B cell (primary cell): Measurements from ENCODE around the gene GJA1. TPM values are rescaled to one million over a fixed set of nuclear protein-coding genes. Genes with fewer than 3 reads are reported as not detected.

Experiments
- ATAC-seq: fragments of 200-7000 bp; cut with Tn5 transposase; one replicate; pipeline ENCODE4 v1.10.0; 2021; ENCODE audit warnings: low read depth, mild to moderate bottlenecking, moderate number of reproducible peaks, moderate library complexity
- CTCF ChIA-PET: fragments of 350-600 bp; sonication (Branson Sonifier 250); formaldehyde crosslinking; loops from one replicate; lab custom pipeline; 2021; ENCODE audit warnings: antibody characterized with exemption, inconsistent platforms; lab: Charles Lee
- POLR2A ChIA-PET: fragments of 350-600 bp; sonication (Branson Sonifier 250); formaldehyde crosslinking; loops from one replicate; lab custom pipeline; 2021; ENCODE audit warnings: antibody characterized with exemption; lab: Charles Lee
- DNase-seq: peaks from one replicate; pipeline ENCODE4 v3.0.0; 2013
- H2AFZ ChIP-seq: 2 replicates; pipeline ENCODE4 v1.6.1; 2012; ENCODE audit warnings: mild to moderate bottlenecking, low read depth, low read length; ENCODE audit not compliant: insufficient read depth, poor library complexity, severe bottlenecking
- H3K27ac ChIP-seq, 2 donors: 1 replicate in 1 of 2; 2 replicates in 1 of 2; pipeline ENCODE4 v1.5.1; 2012 to 2013; ENCODE audit warnings: low read length in 2 of 2, mild to moderate bottlenecking in 2 of 2, moderate library complexity in 1 of 2
- H3K27me3 ChIP-seq, 4 experiments: fragments of 200-600 bp in 1 of 4; sonication (generic) in 1 of 4; replicated peaks in 1 of 4; 1 replicate in 2 of 4; 2 replicates in 2 of 4; pipeline versions ENCODE4 v1.6.1 to v1.7.0; 2013 to 2016; ENCODE audit warnings: low read length in 3 of 4, mild to moderate bottlenecking in 2 of 4, mixed read lengths in 1 of 4, moderate library complexity in 1 of 4; ENCODE audit not compliant: insufficient read depth in 4 of 4, control insufficient read depth in 3 of 4; ENCODE audit errors: control extremely low read depth in 1 of 4
- H3K36me3 ChIP-seq, 2 experiments: replicated peaks in 1 of 2; 1 replicate in 1 of 2; 2 replicates in 1 of 2; pipeline versions ENCODE4 v1.6.1 to v1.7.1; 2013; ENCODE audit warnings: low read length in 1 of 2; ENCODE audit not compliant: insufficient read depth in 2 of 2, control insufficient read depth in 1 of 2; ENCODE audit errors: control extremely low read depth in 1 of 2, extremely low read depth in 1 of 2
- H3K4me1 ChIP-seq, 2 donors: fragments of 200-600 bp in 1 of 2; sonication (generic) in 1 of 2; 1 replicate in 1 of 2; 2 replicates in 1 of 2; pipeline versions ENCODE4 v1.5.1 to v1.6.1; 2013 to 2017; ENCODE audit warnings: low read length in 2 of 2; ENCODE audit not compliant: control insufficient read depth in 2 of 2, insufficient read depth in 2 of 2
- H3K4me2 ChIP-seq: replicated peaks from 2 replicates; pipeline ENCODE3; 2012; ENCODE audit warnings: mild to moderate bottlenecking, low read depth, low read length; ENCODE audit not compliant: poor library complexity, severe bottlenecking
- H3K4me3 ChIP-seq, 5 experiments: fragments of 200-600 bp in 1 of 5; sonication (generic) in 1 of 5; 1 replicate in 3 of 5; 2 replicates in 2 of 5; pipeline versions ENCODE4 v1.5.1 to v1.7.0; 2011 to 2016; ENCODE audit warnings: low read length in 4 of 5, mild to moderate bottlenecking in 4 of 5, low read depth in 2 of 5, control low read depth in 1 of 5, moderate library complexity in 1 of 5; ENCODE audit not compliant: insufficient read depth in 1 of 5; ENCODE audit errors: control extremely low read depth in 1 of 5, extremely low read depth in 1 of 5
- H3K79me2 ChIP-seq: fragments of 200-600 bp; sonication (generic); one replicate; pipeline ENCODE4 v1.6.0; 2016; ENCODE audit warnings: low read length; ENCODE audit not compliant: control insufficient read depth, insufficient read depth
- H3K9ac ChIP-seq: fragments of 200-600 bp; sonication (generic); 2 replicates; pipeline ENCODE4 v1.6.1; 2017; ENCODE audit warnings: mild to moderate bottlenecking, low read length, moderate library complexity
- H3K9me3 ChIP-seq, 3 donors: one replicate each; pipeline versions ENCODE4 v1.6.1 to v1.7.1; 2013; ENCODE audit warnings: low read length in 2 of 3; ENCODE audit not compliant: control insufficient read depth in 2 of 3, insufficient read depth in 1 of 3; ENCODE audit errors: control extremely low read depth in 1 of 3
- H4K20me1 ChIP-seq: 2 replicates; pipeline ENCODE4 v1.6.0; 2012; ENCODE audit warnings: mild to moderate bottlenecking, low read length; ENCODE audit not compliant: insufficient read depth, control insufficient read depth, poor library complexity, severe bottlenecking
- H3K27ac Mint-ChIP-seq: one replicate; pipeline ENCODE4 v1.8.0; 2021; ENCODE audit warnings: mixed read lengths
- H3K27me3 Mint-ChIP-seq: one replicate; pipeline ENCODE4 v1.8.0; 2021; ENCODE audit warnings: mixed read lengths
- H3K4me1 Mint-ChIP-seq: one replicate; pipeline ENCODE4 v1.8.0; 2021; ENCODE audit warnings: mixed read lengths
- H3K4me3 Mint-ChIP-seq: one replicate; pipeline ENCODE4 v1.8.0; 2021; ENCODE audit warnings: mixed read lengths
- H3K9me3 Mint-ChIP-seq: one replicate; pipeline ENCODE4 v1.8.0; 2022; ENCODE audit warnings: mixed read lengths; ENCODE audit not compliant: insufficient read depth
- CTCF ChIP-seq: fragments of 200-600 bp; IDR thresholded peaks from one replicate; pipeline ENCODE4 v1.8.0; 2022; ENCODE audit warnings: antibody characterized with exemption, mild to moderate bottlenecking
- EZH2 ChIP-seq: IDR thresholded peaks from 2 replicates; pipeline ENCODE4 v1.6.1; 2012; ENCODE audit warnings: borderline replicate concordance, low read depth, mild to moderate bottlenecking, moderate library complexity, low read length; ENCODE audit not compliant: insufficient read depth, poor library complexity, severe bottlenecking
- WGBS: methylation state at CpG from one replicate; pipeline ENCODE4 v1.1.5; 2013; ENCODE audit warnings: missing lambda C conversion rate; ENCODE audit not compliant: insufficient coverage; 5-methylcytosine and 5-hydroxymethylcytosine counted together
- intact Hi-C: fragments of 100-400 bp; cut with micrococcal nuclease; formaldehyde crosslinking; loops from one replicate; pipeline ENCODE4 v1.10.0; 2022
- polyA plus RNA-seq: library from polyadenylated mRNA; depleted of rRNA; stranded (reverse); fragments of >200 nt; gene quantifications from 2 replicates; pipeline ENCODE4 v1.2.3, GENCODE V29; 2012
- total RNA-seq, 2 donors: library from RNA; stranded (reverse); fragments of 120-200 nt in 1 of 2; gene quantifications; 1 replicate in 1 of 2; 2 replicates in 1 of 2; pipeline versions ENCODE4 v1.2.3 to v1.2.4, GENCODE V29; 2013 to 2022

The GJA1 gene
- total and polyA plus RNA-seq, 2 donors (not counting 1 experiment from before 2014, with no cell fraction given), result not detected

- intact Hi-C loops, result no loop called here
- Histone ChIP-seq H2AFZ (no peak overlapping the region), H3K4me1 (no peaks in the 10 kb centered on the region), H3K4me3 (no peak overlapping the region), H3K27me3 (no peaks in the 10 kb centered on the region), H3K36me3 (no peaks in the 10 kb centered on the region), H3K4me2 (no peak overlapping the region), H3K79me2 (no peaks in the 10 kb centered on the region), H3K27ac (no peak overlapping the region), H3K9me3 (no peaks in the 10 kb centered on the region), H4K20me1 (no peaks in the 10 kb centered on the region), H3K9ac (no peak overlapping the region)
- no peak overlapping the region for H3K27ac Mint-ChIP-seq
- no peaks in the 10 kb centered on the region for H3K9me3 Mint-ChIP-seq
- CTCF ChIA-PET, result no interaction called here
- DNase-seq (no peak), ATAC-seq (no peak)
- TF ChIP-seq EZH2 (no peak), CTCF (no peak)
- POLR2A ChIA-PET, result no interaction called here
- no peaks in the 10 kb centered on the region for H3K27me3 Mint-ChIP-seq
- no peak overlapping the region for H3K4me3 Mint-ChIP-seq
- WGBS, result 94% methylated on average over 3 of the region's 3 CpGs
- H3K4me1 Mint-ChIP-seq, result no peaks in the 10 kb centered on the region
Measured at GRCh38 chr6:121389419-121389818, 46.0 kb upstream of the GJA1 start.

DNA sequence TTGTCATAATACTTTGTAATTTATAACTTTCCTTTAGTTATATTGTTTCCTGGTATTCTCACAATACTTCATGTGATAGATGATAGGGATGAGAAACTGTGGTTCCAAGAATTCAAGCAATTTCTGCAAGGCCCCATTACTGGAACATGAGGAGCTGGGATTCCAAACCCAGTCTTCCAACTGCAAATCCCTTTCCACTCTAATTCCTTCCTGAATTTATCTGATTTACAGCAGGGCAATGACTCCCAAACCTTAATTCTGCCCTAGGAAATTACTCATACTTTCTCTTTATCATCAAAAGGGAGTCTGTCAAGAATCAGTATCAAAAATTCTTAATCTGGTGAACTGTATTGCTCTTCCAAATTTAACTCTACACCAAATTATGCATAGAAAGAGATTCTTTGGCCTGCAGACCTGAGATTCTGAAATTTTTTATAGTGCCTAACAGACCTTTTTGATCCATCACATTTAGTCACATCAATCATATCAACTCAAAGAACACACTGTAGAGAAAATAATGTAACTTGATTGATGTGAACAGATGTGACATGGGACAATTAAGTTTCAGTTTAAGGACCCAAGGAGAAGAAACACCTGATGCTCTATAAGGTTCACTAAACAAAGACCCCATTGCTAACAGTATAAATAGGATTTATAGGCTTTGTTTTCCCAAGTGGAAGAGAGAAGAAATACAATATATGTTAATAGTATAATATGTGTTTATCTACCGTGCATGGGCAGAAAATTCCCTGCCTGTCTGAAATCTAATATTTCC is 41.5 kb upstream of the GJA1 start:
- Histone ChIP-seq H3K4me3 (no peak overlapping the region), H3K27me3 (peaks cover 0 to 3% (median 0%) of the 10 kb centered on the region in 4 experiments), H2AFZ (no peak overlapping the region), H4K20me1 (no peaks in the 10 kb centered on the region), H3K9me3 (no peaks in the 10 kb centered on the region), H3K4me2 (no peak overlapping the region), H3K4me1 (no peaks in the 10 kb centered on the region), H3K36me3 (no peaks in the 10 kb centered on the region), H3K79me2 (no peaks in the 10 kb centered on the region), H3K9ac (no peak overlapping the region), H3K27ac (no peak overlapping the region)
- no CpG with 5 or more reads among the region's 1 CpG for WGBS
- POLR2A ChIA-PET, result no interaction called here
- no peak for TF ChIP-seq EZH2
- TF ChIP-seq CTCF, result no peak
- intact Hi-C loops, result no loop called here
- Mint-ChIP-seq H3K27ac (no peak overlapping the region), H3K9me3 (no peaks in the 10 kb centered on the region), H3K4me3 (no peak overlapping the region), H3K27me3 (no peaks in the 10 kb centered on the region), H3K4me1 (no peaks in the 10 kb centered on the region)
- no peak for ATAC-seq
- CTCF ChIA-PET, result no interaction called here
- DNase-seq, result no peak
